Vagina (tissue), 2 donors: ENCODE measurements around the gene OAS1. TPM values are rescaled to one million over a fixed set of nuclear protein-coding genes. Genes with fewer than 3 reads are reported as not detected.

ENCODE experiments used
- DNase-seq, 2 donors: peaks; one replicate each; pipeline ENCODE4 v3.0.0-alpha.2; 2017; ENCODE audit errors: extremely low spot score in 2 of 2
- H3K27ac ChIP-seq: fragments of 200-600 bp; sonication (generic); one replicate; pipeline ENCODE4 v1.5.1; 2019
- H3K27me3 ChIP-seq: fragments of 200-600 bp; sonication (generic); one replicate; pipeline ENCODE4 v1.5.1; 2019
- H3K36me3 ChIP-seq, 2 donors: fragments of 200-600 bp; sonication (generic); one replicate each; pipeline ENCODE4 v1.5.1; 2017 to 2019
- H3K4me1 ChIP-seq: fragments of 200-600 bp; sonication (generic); one replicate; pipeline ENCODE4 v1.5.1; 2019
- H3K4me3 ChIP-seq, 2 donors: fragments of 200-600 bp; sonication (generic); 1 replicate in 1 of 2; 2 replicates in 1 of 2; pipeline ENCODE4 v1.5.1; 2016 to 2019
- H3K9me3 ChIP-seq: fragments of 200-600 bp; sonication (generic); one replicate; pipeline ENCODE4 v1.5.1; 2019
- CTCF ChIP-seq, 3 experiments: fragments of 450-650 bp in 2 of 3; fragments of 200-600 bp in 1 of 3; sonication (generic) in 1 of 3; IDR thresholded peaks; one replicate each; pipeline ENCODE4 v1.5.1; 2017 to 2019; ENCODE audit warnings: antibody characterized with exemption in 3 of 3, mild to moderate bottlenecking in 2 of 3, moderate library complexity in 2 of 3
- POLR2A ChIP-seq, 2 donors: fragments of 450-650 bp; IDR thresholded peaks; one replicate each; pipeline ENCODE4 v1.6.1; 2017; ENCODE audit warnings: antibody characterized with exemption in 2 of 2, mild to moderate bottlenecking in 2 of 2, moderate library complexity in 2 of 2
- POLR2AphosphoS5 ChIP-seq, 2 donors: sonication (generic); formaldehyde crosslinking; IDR thresholded peaks; one replicate each; pipeline ENCODE4 v1.9.0; 2017; ENCODE audit warnings: antibody characterized with exemption in 2 of 2, mild to moderate bottlenecking in 2 of 2, low read depth in 1 of 2; ENCODE audit not compliant: insufficient read depth in 1 of 2
- intact Hi-C: fragments of 100-400 bp; cut with DNase I; formaldehyde crosslinking; loops from one replicate; pipeline ENCODE4 v1.15.1; 2023
- total RNA-seq: library from RNA; depleted of rRNA; stranded (reverse); fragments of >200 nt; gene quantifications from one replicate; pipeline ENCODE4 v1.2.3, GENCODE V29; 2016

Gene OAS1
- total RNA-seq, 1 donor from 2014 or later: 30.9 TPM

GRCh38 chr12:112868459-112869041, 38.2 kb upstream of the OAS1 start:
- no peaks in the 10 kb centered on the region for H3K36me3 ChIP-seq
- no peaks in the 10 kb centered on the region for H3K27me3 ChIP-seq
- no peak for TF ChIP-seq POLR2AphosphoS5 (IDR thresholded peaks at IDR 0.05; ENCODE audit: insufficient read depth in 1 of 2, low read depth in 1 of 2)
- no peak for TF ChIP-seq CTCF (IDR thresholded peaks at IDR 0.05)
- TF ChIP-seq POLR2A (IDR thresholded peaks at IDR 0.05): no peak
- H3K4me1 ChIP-seq: no peaks in the 10 kb centered on the region
- no peak overlapping the region for H3K27ac ChIP-seq
- no peak overlapping the region for H3K4me3 ChIP-seq
- DNase-seq: no peak
- intact Hi-C loops: no loop called here
- H3K9me3 ChIP-seq: no peaks in the 10 kb centered on the region

- no peaks in the 10 kb centered on the region for H3K9me3 ChIP-seq
- H3K27me3 ChIP-seq: no peaks in the 10 kb centered on the region
- H3K4me3 ChIP-seq: no peak overlapping the region
- no peak overlapping the region for H3K27ac ChIP-seq
- no peak for DNase-seq
- H3K36me3 ChIP-seq: no peaks in the 10 kb centered on the region
- intact Hi-C loops: no loop called here
- no peaks in the 10 kb centered on the region for H3K4me1 ChIP-seq
- TF ChIP-seq POLR2AphosphoS5 (IDR thresholded peaks at IDR 0.05; ENCODE audit: insufficient read depth in 1 of 2, low read depth in 1 of 2) (no peak), CTCF (IDR thresholded peaks at IDR 0.05) (no peak), POLR2A (IDR thresholded peaks at IDR 0.05) (no peak)
Observed at GRCh38 chr12:112869091-112869490, 37.7 kb upstream of the OAS1 start.

GRCh38 chr12:112869778-112870177, 37.0 kb upstream of the OAS1 start:
- DNase-seq: no peak
- no peaks in the 10 kb centered on the region for H3K9me3 ChIP-seq
- intact Hi-C loops: no loop called here
- no peaks in the 10 kb centered on the region for H3K27me3 ChIP-seq
- no peaks in the 10 kb centered on the region for H3K36me3 ChIP-seq
- no peak for TF ChIP-seq POLR2AphosphoS5 (IDR thresholded peaks at IDR 0.05; ENCODE audit: insufficient read depth in 1 of 2, low read depth in 1 of 2)
- no peak for TF ChIP-seq CTCF (IDR thresholded peaks at IDR 0.05)
- no peak for TF ChIP-seq POLR2A (IDR thresholded peaks at IDR 0.05)
- H3K27ac ChIP-seq: no peak overlapping the region
- no peak overlapping the region for H3K4me3 ChIP-seq
- no peaks in the 10 kb centered on the region for H3K4me1 ChIP-seq

GRCh38 chr12:112870267-112870980, 36.3 kb upstream of the OAS1 start:
- no peak for TF ChIP-seq CTCF (IDR thresholded peaks at IDR 0.05)
- TF ChIP-seq POLR2A (IDR thresholded peaks at IDR 0.05): no peak
- no peak for TF ChIP-seq POLR2AphosphoS5 (IDR thresholded peaks at IDR 0.05; ENCODE audit: insufficient read depth in 1 of 2, low read depth in 1 of 2)
- DNase-seq: no peak
- Histone ChIP-seq H3K27ac (no peak overlapping the region), H3K36me3 (no peaks in the 10 kb centered on the region), H3K27me3 (no peaks in the 10 kb centered on the region), H3K4me3 (no peak overlapping the region), H3K9me3 (no peaks in the 10 kb centered on the region), H3K4me1 (no peaks in the 10 kb centered on the region)
- intact Hi-C loops: no loop called here

- TF ChIP-seq POLR2A (IDR thresholded peaks at IDR 0.05): no peak
- TF ChIP-seq CTCF (IDR thresholded peaks at IDR 0.05): no peak
- TF ChIP-seq POLR2AphosphoS5 (IDR thresholded peaks at IDR 0.05; ENCODE audit: insufficient read depth in 1 of 2, low read depth in 1 of 2): no peak
- Histone ChIP-seq H3K36me3 (no peaks in the 10 kb centered on the region), H3K9me3 (no peaks in the 10 kb centered on the region), H3K27me3 (no peaks in the 10 kb centered on the region), H3K4me3 (no peak overlapping the region), H3K4me1 (no peaks in the 10 kb centered on the region), H3K27ac (no peak overlapping the region)
- intact Hi-C loops: no loop called here
- no peak for DNase-seq
Observed at GRCh38 chr12:112875608-112876007, 31.2 kb upstream of the OAS1 start.
